Sigmoid colon (tissue), 4 donors: Measurements from ENCODE around the gene GATA5.

Source experiments
- CTCF ChIP-seq, 4 experiments: fragments of 450-650 bp in 3 of 4; fragments of 200-600 bp in 1 of 4; IDR thresholded peaks; one replicate each; pipeline ENCODE4 v1.5.1; 2016 to 2019; ENCODE audit warnings: antibody characterized with exemption in 4 of 4, mild to moderate bottlenecking in 3 of 4, moderate library complexity in 2 of 4
- POLR2A ChIP-seq, 2 donors: fragments of 450-650 bp; IDR thresholded peaks; one replicate each; pipeline ENCODE4 v1.6.1; 2016; ENCODE audit warnings: antibody characterized with exemption in 2 of 2, mild to moderate bottlenecking in 2 of 2, moderate library complexity in 2 of 2
- POLR2AphosphoS5 ChIP-seq, 4 donors: sonication (generic); formaldehyde crosslinking; IDR thresholded peaks; one replicate each; pipeline ENCODE4 v1.6.1; 2017; ENCODE audit warnings: antibody characterized with exemption in 4 of 4

GRCh38 chr20:62460678-62461077 is 15.1 kb downstream of the GATA5 start:
- TF ChIP-seq CTCF (IDR thresholded peaks at IDR 0.05) (no peak), POLR2A (IDR thresholded peaks at IDR 0.05) (no peak), POLR2AphosphoS5 (IDR thresholded peaks at IDR 0.05) (no peak)
